Endodermal cell (in vitro differentiated cells): ENCODE results near the gene LSG1. TPM values are rescaled to one million over a fixed set of nuclear protein-coding genes. Genes with fewer than 3 reads are reported as not detected.

ENCODE experiments used
- DNase-seq: peaks from one replicate; pipeline ENCODE4 v3.0.0-alpha.2; 2017
- H3K27ac ChIP-seq: 2 replicates; pipeline ENCODE4 v1.5.1; 2013; ENCODE audit warnings: mild to moderate bottlenecking, low read depth, low read length, moderate library complexity
- H3K27me3 ChIP-seq: 2 replicates; pipeline ENCODE4 v1.6.1; 2013; ENCODE audit warnings: mild to moderate bottlenecking, low read length, moderate library complexity; ENCODE audit not compliant: insufficient read depth, control insufficient read depth, poor library complexity, severe bottlenecking
- H3K36me3 ChIP-seq: 2 replicates; pipeline ENCODE4 v1.7.0; 2013; ENCODE audit warnings: mild to moderate bottlenecking, low read length, moderate library complexity; ENCODE audit not compliant: control insufficient read depth, insufficient read depth
- H3K4me1 ChIP-seq: one replicate; pipeline ENCODE4 v1.7.0; 2013; ENCODE audit warnings: low read length; ENCODE audit not compliant: control insufficient read depth, insufficient read depth
- H3K4me3 ChIP-seq: 2 replicates; pipeline ENCODE4 v1.5.1; 2013; ENCODE audit warnings: mild to moderate bottlenecking, low read length, moderate library complexity
- H3K9ac ChIP-seq: 2 replicates; pipeline ENCODE4 v1.6.1; 2013; ENCODE audit warnings: mild to moderate bottlenecking, low read length, moderate library complexity; ENCODE audit not compliant: poor library complexity, severe bottlenecking; ENCODE audit errors: extremely low read depth
- H3K9me3 ChIP-seq: 2 replicates; pipeline ENCODE4 v1.6.1; 2013; ENCODE audit warnings: mild to moderate bottlenecking, low read length, moderate library complexity; ENCODE audit not compliant: control insufficient read depth
- H3K27ac Mint-ChIP-seq: 2 replicates; pipeline ENCODE4 v1.8.0; 2020; ENCODE audit warnings: mixed read lengths
- H3K27me3 Mint-ChIP-seq: 2 replicates; pipeline ENCODE4 v1.8.0; 2021; ENCODE audit warnings: mild to moderate bottlenecking, mixed read lengths; ENCODE audit not compliant: insufficient read depth
- H3K36me3 Mint-ChIP-seq: 2 replicates; pipeline ENCODE4 v1.8.0; 2020; ENCODE audit warnings: low read depth, mixed read lengths
- H3K4me1 Mint-ChIP-seq: 2 replicates; pipeline ENCODE4 v1.8.0; 2020; ENCODE audit warnings: mixed read lengths
- H3K4me3 Mint-ChIP-seq: 2 replicates; pipeline ENCODE4 v1.8.0; 2020; ENCODE audit warnings: mild to moderate bottlenecking, moderate library complexity, mixed read lengths
- H3K9me3 Mint-ChIP-seq: 2 replicates; pipeline ENCODE4 v1.8.0; 2020; ENCODE audit warnings: mild to moderate bottlenecking, mixed read lengths
- CTCF ChIP-seq: fragments of 200-600 bp; sonication (generic); conservative IDR thresholded peaks from 2 replicates; pipeline ENCODE4 v1.5.0; 2021; ENCODE audit warnings: antibody characterized with exemption, mild to moderate bottlenecking
- WGBS, 2 experiments: methylation state at CpG; one replicate each; pipeline versions ENCODE4 v1.1.5 to v1.1.7; 2013; ENCODE audit warnings: missing lambda C conversion rate in 2 of 2, mixed read lengths in 1 of 2; ENCODE audit not compliant: insufficient coverage in 1 of 2, insufficient read length in 1 of 2; 5-methylcytosine and 5-hydroxymethylcytosine counted together
- total RNA-seq, 2 donors: library from RNA; stranded (reverse); fragmentation: NEBNext Ultra II Directional in 1 of 2; extraction: Animal tissue kit (Norgen Biotek cat#: 25700) in 1 of 2; gene quantifications; 2 replicates in 1 of 2; 3 replicates in 1 of 2; pipeline ENCODE4 v1.2.1, GENCODE V29; 2021

The LSG1 gene
- total RNA-seq, 2 donors from 2014 or later: 38.3 to 44.7 TPM

- no peak for DNase-seq
- TF ChIP-seq CTCF: no peak
- Histone ChIP-seq H3K9ac (no peak overlapping the region), H3K9me3 (no peaks in the 10 kb centered on the region), H3K4me1 (no peaks in the 10 kb centered on the region), H3K27ac (no peak overlapping the region), H3K4me3 (no peak overlapping the region), H3K36me3 (no peaks in the 10 kb centered on the region), H3K27me3 (no peaks in the 10 kb centered on the region)
- no peaks in the 10 kb centered on the region for H3K36me3 Mint-ChIP-seq
- WGBS, 2 experiments: 89 to 97% methylated on average over 8 to 9 of the region's 9 CpGs
- H3K4me3 Mint-ChIP-seq: no peak overlapping the region
- peaks cover 14% of the 10 kb centered on the region for H3K9me3 Mint-ChIP-seq
- peaks cover 14% of the 10 kb centered on the region for H3K4me1 Mint-ChIP-seq
- no peak overlapping the region for H3K27ac Mint-ChIP-seq
- H3K27me3 Mint-ChIP-seq: peaks cover 4% of the 10 kb centered on the region
These were observed 30.6 kb upstream of the LSG1 start for GRCh38 chr3:194702545-194702944.

DNA sequence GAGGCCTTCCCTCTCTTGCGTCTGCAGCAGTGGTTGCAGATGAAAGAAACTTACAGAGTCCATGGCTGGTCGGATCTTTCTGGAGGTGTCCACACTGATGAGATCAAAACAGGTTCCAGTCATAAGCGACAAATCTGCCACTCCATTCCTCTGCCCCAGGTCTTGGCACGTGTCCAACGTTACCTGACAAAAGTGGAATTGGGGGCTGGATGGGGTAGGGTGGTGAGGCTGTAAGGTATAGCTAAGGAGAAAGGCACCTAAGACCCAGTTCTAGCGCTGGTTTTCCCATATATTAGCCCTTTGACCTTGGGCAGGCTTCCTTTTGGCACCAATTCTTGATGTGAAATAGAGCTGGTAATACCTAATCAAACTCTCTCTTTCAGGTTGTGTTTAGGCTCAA lies 24.7 kb upstream of the LSG1 start:
- DNase-seq: no peak
- H3K27ac Mint-ChIP-seq: no peak overlapping the region
- Histone ChIP-seq H3K27me3 (no peaks in the 10 kb centered on the region), H3K9me3 (no peaks in the 10 kb centered on the region), H3K4me1 (no peaks in the 10 kb centered on the region), H3K4me3 (no peak overlapping the region), H3K27ac (no peak overlapping the region), H3K36me3 (no peaks in the 10 kb centered on the region), H3K9ac (no peak overlapping the region)
- peaks cover 4% of the 10 kb centered on the region for H3K27me3 Mint-ChIP-seq
- H3K4me3 Mint-ChIP-seq: no peak overlapping the region
- no peak for TF ChIP-seq CTCF
- no peaks in the 10 kb centered on the region for H3K36me3 Mint-ChIP-seq
- 92 to 94% methylated on average over 2 to 6 of the region's 6 CpGs for WGBS, 2 experiments
- peaks cover 14% of the 10 kb centered on the region for H3K9me3 Mint-ChIP-seq
- H3K4me1 Mint-ChIP-seq: no peaks in the 10 kb centered on the region

- 73 to 91% methylated on average over 6 to 14 of the region's 15 CpGs for WGBS, 2 experiments
- Mint-ChIP-seq H3K27me3 (peaks cover 2% of the 10 kb centered on the region), H3K9me3 (no peaks in the 10 kb centered on the region), H3K27ac (no peak overlapping the region), H3K4me3 (no peak overlapping the region), H3K4me1 (peaks cover 27% of the 10 kb centered on the region), H3K36me3 (no peaks in the 10 kb centered on the region)
- Histone ChIP-seq H3K36me3 (no peaks in the 10 kb centered on the region), H3K27me3 (peaks cover 9% of the 10 kb centered on the region), H3K4me3 (no peak overlapping the region), H3K4me1 (peaks cover 10% of the 10 kb centered on the region), H3K27ac (peak overlapping the region; percentile 37), H3K9me3 (no peaks in the 10 kb centered on the region), H3K9ac (no peak overlapping the region)
- no peak for DNase-seq
- TF ChIP-seq CTCF: no peak
These were observed 19.7 kb upstream of the LSG1 start for GRCh38 chr3:194691481-194692283.
